HepG2 (cell line): ENCODE data around the gene ATP6V1G2. TPM values are rescaled to one million over a fixed set of nuclear protein-coding genes. Genes with fewer than 3 reads are reported as not detected.
A peak's percentile ranks its signal among the peaks of the same experiment; 100 is the strongest.

Source experiments
- CSRNP1 ChIP-seq: sonication (generic); formaldehyde crosslinking; IDR thresholded peaks from 2 replicates; pipeline ENCODE4 v1.8.1; 2023; ENCODE audit warnings: mild to moderate bottlenecking, missing genetic modification reagents
- CTCF ChIP-seq: sonication (generic); formaldehyde crosslinking; IDR thresholded peaks from 2 replicates; pipeline ENCODE4 v1.5.0; 2020; ENCODE audit warnings: mild to moderate bottlenecking, missing genetic modification reagents, moderate library complexity
- GATAD2A ChIP-seq: IDR thresholded peaks from 2 replicates; pipeline ENCODE4 v1.6.1; 2016
- HIVEP1 ChIP-seq: sonication (generic); formaldehyde crosslinking; IDR thresholded peaks from 2 replicates; pipeline ENCODE4 v1.4.0; 2020; ENCODE audit warnings: mild to moderate bottlenecking, missing genetic modification reagents
- HNRNPUL1 ChIP-seq: fragments of 200-400 bp; formaldehyde crosslinking; IDR thresholded peaks from 2 replicates; pipeline ENCODE4 v1.6.1; 2017; ENCODE audit warnings: low read depth, mild to moderate bottlenecking, low read length, moderate library complexity
- JUND ChIP-seq: sonication (generic); formaldehyde crosslinking; IDR thresholded peaks from 2 replicates; pipeline ENCODE4 v1.8.0; 2022; ENCODE audit warnings: mild to moderate bottlenecking, missing genetic modification reagents
- MIXL1 ChIP-seq: IDR thresholded peaks from 2 replicates; pipeline ENCODE4 v1.6.1; 2016
- NR2F6 ChIP-seq, 2 experiments: IDR thresholded peaks; 2 replicates each; pipeline ENCODE4 v1.6.1; 2016; ENCODE audit warnings: antibody characterized with exemption in 1 of 2, mild to moderate bottlenecking in 1 of 2
- PATZ1 ChIP-seq: sonication (generic); formaldehyde crosslinking; IDR thresholded peaks from 2 replicates; pipeline ENCODE4 v1.4.0; 2020; ENCODE audit warnings: missing genetic modification reagents
- TBX2 ChIP-seq: sonication (generic); formaldehyde crosslinking; IDR thresholded peaks from 2 replicates; pipeline ENCODE4 v1.5.0; 2020; ENCODE audit warnings: missing genetic modification reagents, mild to moderate bottlenecking, borderline replicate concordance
- YY1 ChIP-seq: IDR thresholded peaks from 2 replicates; pipeline ENCODE4 v1.6.1; 2011; ENCODE audit warnings: low read length, low read depth, moderate library complexity, mild to moderate bottlenecking; ENCODE audit not compliant: insufficient read depth, insufficient replicate concordance
- ZBTB7B ChIP-seq: sonication (generic); formaldehyde crosslinking; IDR thresholded peaks from 2 replicates; pipeline ENCODE4 v1.4.0; 2020; ENCODE audit warnings: missing genetic modification reagents
- ZFP1 ChIP-seq: IDR thresholded peaks from 2 replicates; pipeline ENCODE4 v1.6.1; 2016
- ZFP91 ChIP-seq: sonication (generic); formaldehyde crosslinking; IDR thresholded peaks from 2 replicates; pipeline ENCODE4 v1.9.0; 2022; ENCODE audit warnings: missing genetic modification reagents, mild to moderate bottlenecking, borderline replicate concordance
- ZKSCAN5 ChIP-seq: sonication (generic); formaldehyde crosslinking; IDR thresholded peaks from 2 replicates; pipeline ENCODE4 v1.5.1; 2020; ENCODE audit warnings: mild to moderate bottlenecking, missing genetic modification reagents
- ZNF264 ChIP-seq: sonication (generic); formaldehyde crosslinking; IDR thresholded peaks from 2 replicates; pipeline ENCODE4 v1.4.0; 2020; ENCODE audit warnings: missing genetic modification reagents
- ZNF275 ChIP-seq: sonication (generic); formaldehyde crosslinking; IDR thresholded peaks from 2 replicates; pipeline ENCODE4 v1.8.0; 2022; ENCODE audit warnings: missing genetic modification reagents, mild to moderate bottlenecking, inconsistent platforms, borderline replicate concordance
- ZNF354B ChIP-seq: sonication (generic); formaldehyde crosslinking; IDR thresholded peaks from 2 replicates; pipeline ENCODE4 v1.8.0; 2022; ENCODE audit warnings: mild to moderate bottlenecking, missing genetic modification reagents
- ZNF576 ChIP-seq: sonication (generic); formaldehyde crosslinking; IDR thresholded peaks from 2 replicates; pipeline ENCODE4 v1.4.0; 2020; ENCODE audit warnings: mild to moderate bottlenecking, missing genetic modification reagents
- ZNF75D ChIP-seq: sonication (generic); formaldehyde crosslinking; IDR thresholded peaks from 2 replicates; pipeline ENCODE4 v1.8.1; 2023; ENCODE audit warnings: missing genetic modification reagents, mild to moderate bottlenecking, borderline replicate concordance
- polyA plus RNA-seq, 8 experiments: library from polyadenylated mRNA; depleted of rRNA in 3 of 8; stranded (reverse) in 7 of 8; unstranded in 1 of 8; fragments of >200 nt; fragmentation: Illumina TruSeq in 4 of 8; extraction: Trizol in 4 of 8; gene quantifications; 2 replicates each; pipeline versions ENCODE4 v1.2.1 to v1.2.3, GENCODE V29; 2011 to 2016; ENCODE audit warnings: low read depth in 4 of 8, missing spikeins in 1 of 8, mixed read lengths in 1 of 8; ENCODE audit not compliant: insufficient read depth in 1 of 8
- total RNA-seq, 5 experiments: library from RNA; depleted of rRNA; stranded (reverse); fragments of >200 nt; fragmentation: Illumina TruSeq; extraction: Trizol; gene quantifications; 2 replicates each; pipeline ENCODE4 v1.2.3, GENCODE V29; 2016; ENCODE audit warnings: low read depth in 1 of 5

The ATP6V1G2 gene
- total and polyA plus RNA-seq, 2 of the 13 experiments (the other 11 are each of a cell fraction or from before 2014, with no cell fraction given), result 0.27 to 0.83 TPM

- TF ChIP-seq ZKSCAN5 (CRISPR knock-in tag) (no peak), HNRNPUL1 (no peak), ZFP1 (CRISPR knock-in tag) (no peak), PATZ1 (CRISPR knock-in tag) (peak; percentile 50), YY1 (no peak), TBX2 (CRISPR knock-in tag) (0 out of 2 replicates have a peak, but pooled peaks have one; percentile 22), HIVEP1 (0 out of 2 replicates have a peak, but pooled peaks have one; percentile 7), ZFP91 (CRISPR knock-in tag) (peak; percentile 67; the same call in 1 of the 2 replicates), NR2F6 (IDR thresholded peaks at IDR 0.05) (no peak), NR2F6 (CRISPR knock-in tag; IDR thresholded peaks at IDR 0.05) (peak; percentile 33; the same call in 1 of the 2 replicates), ZNF264 (CRISPR knock-in tag) (0 out of 2 replicates have a peak, but pooled peaks have one; percentile 17), MIXL1 (CRISPR knock-in tag) (peak; percentile 84; the same call in 1 of the 2 replicates), ZNF275 (0 out of 2 replicates have a peak, but pooled peaks have one; percentile 2), CSRNP1 (CRISPR knock-in tag) (0 out of 2 replicates have a peak, but pooled peaks have one; percentile 31), ZNF576 (no peak), GATAD2A (CRISPR knock-in tag) (peak; percentile 63; the same call in 1 of the 2 replicates), ZNF354B (CRISPR knock-in tag) (no peak), ZNF75D (CRISPR knock-in tag) (no peak), CTCF (CRISPR knock-in tag) (0 out of 2 replicates have a peak, but pooled peaks have one; percentile 21), ZBTB7B (CRISPR knock-in tag) (peak; percentile 82; the same call in 1 of the 2 replicates), JUND (CRISPR knock-in tag) (0 out of 2 replicates have a peak, but pooled peaks have one; percentile 6)
Measured at GRCh38 chr6:31529329-31530150, 16.9 kb downstream of the ATP6V1G2 start (continued).
